Measurements from ENCODE around the gene IL21R.
"Not testable (repeated sequence)": the region's sequence is repeated elsewhere in the genome, so short reads cannot be mapped to it uniquely, and the experiment has no call there.

IL21R gene

DNA sequence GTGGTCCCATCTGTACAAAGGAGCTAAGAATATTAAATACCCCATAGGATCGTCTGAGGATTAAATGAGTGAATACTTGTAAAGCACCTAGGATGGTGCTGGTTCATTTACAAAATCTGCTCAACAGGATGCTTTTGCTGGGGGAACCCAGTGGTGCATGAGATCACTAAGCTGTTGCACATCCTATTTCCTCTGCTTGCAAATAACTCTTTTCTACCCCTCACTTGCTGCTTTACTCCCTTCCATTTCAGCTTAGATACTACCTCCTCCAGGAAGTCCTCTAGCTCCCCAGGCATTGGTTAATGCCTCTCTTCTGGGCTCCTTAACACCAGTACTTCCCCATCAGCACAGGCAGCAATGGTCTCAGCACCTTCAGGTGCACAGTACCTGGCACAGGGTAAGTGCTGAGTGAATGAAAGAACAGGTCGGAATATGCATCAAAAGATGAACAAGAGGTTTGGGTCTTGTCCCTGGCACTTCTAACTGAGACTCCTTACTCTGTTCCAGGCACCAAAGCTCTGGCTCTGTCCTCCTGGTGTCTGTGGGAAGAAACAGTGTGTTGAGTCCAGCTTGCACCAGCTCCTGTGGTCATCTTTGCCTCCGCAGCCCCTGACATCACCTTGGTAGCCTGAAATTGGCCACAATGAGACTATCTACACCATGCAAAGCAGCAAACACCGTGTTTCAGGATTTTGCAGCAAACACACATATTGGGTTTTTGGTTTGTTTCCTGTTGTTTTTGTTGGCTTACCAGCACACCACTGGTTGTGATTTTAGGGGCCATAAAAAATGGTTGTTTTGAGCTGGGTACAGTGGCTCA lies 24.1 kb upstream of the IL21R start:
- no peak for DNase-seq

DNA sequence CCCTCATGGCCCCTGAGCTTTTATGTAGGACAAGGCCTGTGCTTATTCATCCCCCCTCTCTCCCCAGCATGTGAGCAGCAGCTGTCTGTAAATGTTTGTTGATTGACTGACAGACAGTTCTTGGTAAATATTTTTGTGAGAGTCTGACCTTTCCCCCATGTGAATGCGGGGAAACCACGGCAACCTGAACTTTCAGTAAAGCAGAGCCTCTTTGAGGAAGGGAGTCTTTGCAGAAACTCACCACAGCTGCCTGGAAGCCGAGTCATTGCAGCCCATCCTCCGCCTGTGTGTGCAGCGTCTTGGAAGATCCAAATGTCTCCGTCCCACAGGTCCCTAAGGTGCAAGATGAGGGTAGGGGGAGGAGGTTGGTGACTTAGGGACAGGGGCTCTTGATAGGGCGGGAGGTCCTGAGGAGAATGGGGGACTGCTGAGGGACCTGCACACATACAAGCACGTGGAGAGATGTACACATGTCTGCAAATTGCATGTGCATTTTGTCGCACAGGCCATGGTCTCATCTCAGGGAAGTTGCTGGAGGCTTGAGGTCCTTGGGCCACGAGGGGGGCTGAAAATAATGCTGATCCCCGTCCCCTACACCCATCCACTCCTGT lies 23.0 kb upstream of the IL21R start:
- DNase-seq = no peak

DNA sequence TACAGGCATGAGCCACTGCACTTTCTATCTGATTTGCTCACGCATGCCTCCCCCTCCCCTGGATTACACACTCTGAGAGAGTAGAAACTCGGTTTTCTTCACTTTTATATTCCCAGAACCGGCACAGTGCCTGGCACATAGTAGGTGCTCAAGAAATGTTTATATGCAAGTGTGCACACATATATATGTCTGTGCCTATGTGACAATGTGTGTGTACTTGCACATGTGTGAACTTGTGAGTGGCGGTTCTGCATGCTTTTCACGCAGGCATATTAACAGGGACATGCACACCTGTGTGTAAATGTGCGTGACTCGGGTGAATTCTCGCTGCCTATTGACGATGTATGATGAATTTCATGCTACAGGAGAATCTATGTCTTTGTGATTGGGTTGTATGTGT lies 22.1 kb upstream of the IL21R start:
- DNase-seq = no peak

DNA sequence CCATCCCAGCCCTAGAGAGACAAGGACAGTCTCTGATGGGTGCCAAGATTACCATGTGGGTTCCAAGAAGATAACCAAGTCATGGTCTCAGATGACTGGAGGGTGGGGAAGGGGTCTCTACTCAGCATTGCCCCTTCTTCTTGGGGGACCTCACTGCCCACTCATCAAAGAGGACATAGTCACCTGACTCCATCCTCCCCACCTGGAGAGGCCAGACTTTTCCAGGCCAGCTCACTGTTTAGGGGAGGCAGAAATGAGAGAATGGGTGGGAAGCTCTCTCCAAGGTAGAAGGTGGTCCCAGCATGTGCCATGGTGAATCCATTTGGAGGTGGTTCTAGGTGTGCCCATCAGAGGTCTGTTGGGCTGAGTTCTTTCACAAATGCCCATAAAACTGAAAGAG lies 20.7 kb upstream of the IL21R start:
- no peak for DNase-seq

DNA sequence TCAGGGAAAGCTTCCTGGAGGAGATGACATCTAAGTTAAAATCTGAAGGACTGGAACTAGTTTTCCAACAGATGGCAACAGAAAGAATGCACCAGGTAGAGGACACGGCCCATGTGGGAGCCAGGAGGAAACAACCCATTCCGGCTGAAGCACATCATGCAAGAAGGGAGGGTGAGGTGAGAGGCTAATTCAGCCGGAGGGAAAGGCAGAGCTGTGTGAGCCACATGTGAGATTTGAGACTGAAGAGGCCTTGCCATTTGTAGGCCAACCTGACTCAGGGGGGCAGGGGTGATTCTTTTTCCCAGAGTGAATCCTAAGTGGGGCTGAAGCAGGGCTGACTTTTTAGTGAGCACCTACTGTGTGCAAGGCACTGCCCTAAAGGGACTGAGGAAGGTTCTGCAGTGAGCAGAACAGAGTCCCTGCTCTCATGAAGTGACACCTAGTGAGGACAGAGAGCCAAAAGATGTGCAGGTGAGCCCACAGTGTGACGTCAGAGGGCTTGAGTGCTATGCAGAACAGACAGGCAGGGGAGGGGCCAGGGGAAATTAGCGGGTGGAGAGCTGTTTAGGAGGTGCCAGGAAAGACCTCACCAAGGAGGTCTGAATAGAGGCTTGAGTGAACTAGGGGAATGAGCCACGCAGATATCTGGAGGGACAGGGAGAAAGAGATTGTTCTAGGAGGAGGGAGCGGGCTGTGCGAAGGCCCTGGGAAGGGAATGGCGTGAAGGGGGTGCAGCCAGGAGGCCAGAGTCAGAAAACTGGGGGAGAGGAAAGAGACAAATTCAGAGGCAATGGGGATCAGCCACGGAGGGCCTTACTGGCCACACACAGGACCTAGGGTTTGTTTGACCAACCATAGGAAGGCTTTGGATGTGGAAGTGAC lies 19.8 kb upstream of the IL21R start:
- no peak for DNase-seq

DNA sequence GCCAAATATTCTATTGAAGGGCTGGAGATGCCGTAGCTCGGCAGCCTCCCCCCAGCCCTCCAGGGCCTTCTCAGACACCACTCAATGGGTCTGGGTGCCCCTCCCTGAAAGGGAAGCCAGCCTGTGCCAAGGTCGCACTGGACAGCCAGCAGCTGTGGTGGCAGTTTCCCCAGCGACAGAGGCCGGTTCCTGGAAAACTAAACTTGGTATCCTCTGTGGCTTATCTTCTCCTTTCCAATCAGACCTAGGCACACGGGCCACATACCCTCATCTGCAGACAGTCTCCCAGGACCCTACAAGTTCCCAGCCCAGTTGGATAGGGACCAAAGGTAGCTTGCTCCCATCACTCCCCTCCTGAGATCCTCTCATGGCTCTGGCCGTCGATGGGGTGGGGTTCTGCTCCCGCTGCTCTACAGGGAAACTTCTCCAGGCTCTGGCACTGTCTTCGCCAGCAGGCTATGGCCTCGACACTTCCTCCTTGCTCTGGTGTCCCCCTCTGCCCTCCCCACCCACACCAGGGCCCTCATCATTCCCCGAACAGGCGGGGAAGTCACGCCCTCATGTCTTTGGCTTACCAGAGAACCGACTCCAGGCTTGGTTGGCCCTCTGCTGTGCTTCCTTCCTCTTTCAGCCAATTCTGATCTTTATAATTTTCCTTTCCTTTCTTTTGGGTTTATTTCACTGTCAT lies 18.3 kb upstream of the IL21R start:
- no peak for DNase-seq

DNA sequence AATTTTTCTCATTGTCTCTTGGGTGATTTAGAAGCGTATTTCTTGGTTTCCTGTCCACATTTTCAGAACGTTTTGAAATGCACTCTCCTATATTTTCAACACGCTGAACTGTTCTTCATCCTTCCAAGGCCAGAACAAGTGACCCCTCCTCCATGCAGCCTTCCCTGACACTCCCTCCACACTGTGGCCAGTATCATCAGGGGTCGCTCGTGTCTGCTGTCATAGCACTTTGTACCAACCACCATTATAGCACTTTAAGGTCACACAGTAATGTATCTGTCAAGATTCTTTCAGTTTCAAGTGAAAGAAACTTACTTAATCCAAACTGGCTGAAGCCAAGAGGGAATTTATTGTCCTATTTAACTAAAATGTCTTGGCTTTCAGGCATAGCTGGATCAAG lies 17.5 kb upstream of the IL21R start:
- DNase-seq = no peak

DNA sequence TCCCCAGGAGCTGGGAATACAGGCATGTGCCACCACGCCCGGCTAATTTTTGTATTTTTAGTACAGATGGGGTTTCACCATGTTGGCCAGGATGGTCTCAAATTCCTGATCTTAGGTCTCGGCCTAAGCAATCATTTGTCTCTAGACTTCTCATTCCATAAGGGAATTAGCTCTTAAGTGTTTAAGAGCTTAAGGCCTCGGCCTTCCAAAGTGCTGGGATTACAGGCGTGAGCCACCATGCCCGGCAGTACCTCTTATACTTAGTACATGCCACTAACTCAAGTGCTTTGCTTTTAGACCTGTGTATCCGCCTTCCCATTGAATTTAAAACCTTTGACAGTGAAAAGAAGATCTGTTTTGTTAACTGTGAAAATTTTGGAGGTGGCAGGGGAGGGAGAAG lies 16.6 kb upstream of the IL21R start:
- no peak for DNase-seq

DNA sequence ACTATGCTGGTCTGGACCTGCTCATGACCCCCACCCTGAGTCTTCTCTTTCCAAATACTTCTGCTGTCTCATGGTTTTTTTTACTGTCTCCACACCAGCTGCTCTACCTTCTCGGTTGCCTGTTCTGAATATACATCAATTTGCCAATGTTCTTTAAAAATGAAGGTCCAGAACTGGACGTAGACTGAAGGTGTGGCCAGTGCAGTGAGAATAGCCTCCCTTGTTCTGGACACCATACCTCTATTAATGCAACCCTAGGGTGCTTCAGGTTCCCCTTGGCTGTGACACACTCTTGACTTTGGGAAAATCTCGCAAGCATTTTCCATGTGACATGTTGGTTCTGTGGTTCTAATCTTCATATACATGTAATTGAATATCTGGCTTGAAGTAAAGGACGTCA lies 15.3 kb upstream of the IL21R start:
- DNase-seq = no peak

DNA sequence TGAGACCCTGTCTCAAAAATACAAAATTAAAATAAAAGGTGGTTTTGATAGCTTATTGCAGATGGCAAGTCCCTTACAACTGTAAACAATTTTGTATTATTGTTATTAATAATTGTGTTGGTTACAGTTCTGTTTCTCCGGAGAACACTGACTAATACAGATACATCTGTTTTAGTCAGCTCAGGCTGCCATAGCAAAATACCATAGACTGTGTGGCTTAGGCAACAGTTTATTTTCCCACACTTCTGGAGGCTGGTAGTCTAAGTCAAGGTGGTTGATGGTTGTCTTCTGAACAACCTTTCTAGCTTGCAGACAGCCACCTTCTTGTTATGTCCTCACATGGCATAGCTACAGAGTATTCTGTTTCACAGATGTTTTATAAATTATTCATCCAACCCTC lies 14.2 kb upstream of the IL21R start:
- DNase-seq = no peak

DNA sequence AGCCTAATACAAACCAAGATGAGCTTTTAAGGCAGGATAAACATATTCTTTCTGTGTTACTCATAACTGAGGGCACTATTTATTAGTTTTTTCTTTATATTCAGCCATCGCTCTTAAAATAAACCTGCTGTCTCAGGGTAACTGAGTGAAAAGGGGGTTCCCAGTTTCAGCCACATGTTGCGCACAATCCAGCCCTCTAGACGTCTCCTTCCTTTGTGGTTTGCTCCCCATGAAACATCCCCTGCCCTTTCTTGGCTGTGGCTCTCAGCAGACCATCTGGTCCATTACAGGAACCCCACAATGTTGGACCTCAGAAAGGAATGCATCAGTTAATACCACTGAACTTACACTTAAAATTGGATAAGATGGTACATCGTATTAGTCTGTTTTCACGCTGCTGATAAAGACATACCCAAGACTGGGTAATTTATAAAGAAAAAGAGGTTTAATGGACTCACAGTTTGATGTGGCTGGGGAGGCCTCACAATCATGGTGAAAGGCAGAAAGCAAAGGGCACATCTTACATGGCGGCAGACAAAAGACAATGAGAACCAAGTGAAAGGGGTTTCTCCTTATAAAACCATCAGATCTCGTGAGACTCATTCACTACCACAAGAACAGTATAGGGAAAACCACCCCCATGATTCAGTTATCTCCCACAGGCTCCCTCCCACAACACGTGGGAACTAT lies 12.6 kb upstream of the IL21R start:
- no peak for DNase-seq

DNA sequence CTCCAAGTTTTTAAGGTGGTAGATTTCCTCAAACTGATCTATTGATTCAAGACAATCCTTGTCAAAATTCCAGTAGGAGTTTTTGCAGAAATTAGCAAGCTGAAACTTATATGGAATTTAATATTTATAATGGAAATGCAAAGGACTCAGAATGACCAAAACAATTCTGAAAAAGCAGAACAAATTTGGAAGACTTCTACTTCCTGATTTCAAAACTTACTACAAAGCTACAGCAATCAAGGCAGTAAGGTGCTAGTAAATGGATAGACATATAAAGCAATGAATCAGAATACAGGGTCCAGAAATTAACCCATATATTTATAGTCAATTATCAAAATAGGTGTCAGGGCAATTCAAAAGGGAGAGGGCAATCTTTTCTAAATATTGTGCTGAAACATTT lies 11.8 kb upstream of the IL21R start:
- DNase-seq = no peak

DNA sequence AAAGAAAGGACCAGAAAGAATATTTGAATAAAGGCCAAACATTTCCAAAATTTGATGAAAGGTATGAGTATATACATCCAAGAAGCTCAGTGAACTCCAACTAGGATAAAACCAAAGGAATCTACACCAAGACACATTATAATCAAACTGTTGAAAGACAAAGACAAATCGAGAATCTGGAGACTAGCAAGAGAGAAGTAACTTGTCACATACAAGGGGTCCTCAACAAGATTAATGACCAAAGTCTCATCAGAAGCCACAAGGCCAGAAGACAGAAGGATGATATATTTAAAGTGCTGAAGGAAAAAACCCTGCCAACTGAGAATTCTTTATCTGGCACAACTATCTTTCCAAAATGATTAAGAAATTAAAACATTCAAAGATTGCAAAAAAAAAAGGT lies 9.3 kb upstream of the IL21R start:
- DNase-seq = no peak

DNA sequence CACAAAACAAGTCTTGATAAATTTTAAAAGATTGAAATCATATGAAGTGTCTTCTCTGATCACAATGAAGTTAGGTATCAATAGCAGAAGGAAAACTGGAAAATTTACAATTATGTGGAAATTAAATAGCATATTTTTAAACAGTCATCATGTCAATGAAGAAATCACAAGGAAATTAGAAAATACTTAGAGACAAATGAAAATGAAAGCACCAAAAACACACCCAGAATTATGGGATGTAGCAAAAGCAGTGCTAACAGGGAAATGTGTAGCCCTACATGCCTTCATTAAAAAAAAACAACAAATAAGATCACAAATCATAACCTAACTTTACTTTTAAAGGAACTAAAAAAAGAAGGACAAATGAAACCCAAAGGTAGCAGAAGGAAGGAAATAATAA lies 7.5 kb upstream of the IL21R start:
- no peak for DNase-seq

DNA sequence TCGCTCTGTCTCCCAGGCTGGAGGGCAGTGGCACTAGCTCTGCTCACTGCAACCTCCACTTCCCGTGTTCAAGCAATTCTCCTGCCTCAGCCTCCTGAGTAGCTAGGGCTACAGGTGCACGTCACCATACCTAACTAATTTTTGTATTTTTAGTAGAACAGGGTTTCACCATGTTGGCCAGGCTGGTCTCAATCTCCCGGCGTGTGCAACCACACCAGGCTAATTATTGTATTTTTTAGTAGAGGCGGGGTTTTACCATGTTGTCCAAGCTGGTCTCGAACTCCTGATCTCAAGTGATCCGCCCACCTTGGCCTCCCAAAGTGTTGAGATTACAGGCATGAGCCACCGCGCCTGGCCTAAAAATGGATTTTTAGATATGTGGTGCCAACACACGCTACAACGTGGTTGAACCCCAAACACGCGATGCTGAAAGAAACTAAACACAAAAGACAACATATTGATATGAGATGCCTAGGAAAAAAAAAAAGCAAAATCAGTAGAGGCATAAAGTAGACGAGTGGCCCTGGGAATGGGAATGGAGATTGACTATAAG lies 3.6 kb upstream of the IL21R start:
- DNase-seq = not testable (repeated sequence)

DNA sequence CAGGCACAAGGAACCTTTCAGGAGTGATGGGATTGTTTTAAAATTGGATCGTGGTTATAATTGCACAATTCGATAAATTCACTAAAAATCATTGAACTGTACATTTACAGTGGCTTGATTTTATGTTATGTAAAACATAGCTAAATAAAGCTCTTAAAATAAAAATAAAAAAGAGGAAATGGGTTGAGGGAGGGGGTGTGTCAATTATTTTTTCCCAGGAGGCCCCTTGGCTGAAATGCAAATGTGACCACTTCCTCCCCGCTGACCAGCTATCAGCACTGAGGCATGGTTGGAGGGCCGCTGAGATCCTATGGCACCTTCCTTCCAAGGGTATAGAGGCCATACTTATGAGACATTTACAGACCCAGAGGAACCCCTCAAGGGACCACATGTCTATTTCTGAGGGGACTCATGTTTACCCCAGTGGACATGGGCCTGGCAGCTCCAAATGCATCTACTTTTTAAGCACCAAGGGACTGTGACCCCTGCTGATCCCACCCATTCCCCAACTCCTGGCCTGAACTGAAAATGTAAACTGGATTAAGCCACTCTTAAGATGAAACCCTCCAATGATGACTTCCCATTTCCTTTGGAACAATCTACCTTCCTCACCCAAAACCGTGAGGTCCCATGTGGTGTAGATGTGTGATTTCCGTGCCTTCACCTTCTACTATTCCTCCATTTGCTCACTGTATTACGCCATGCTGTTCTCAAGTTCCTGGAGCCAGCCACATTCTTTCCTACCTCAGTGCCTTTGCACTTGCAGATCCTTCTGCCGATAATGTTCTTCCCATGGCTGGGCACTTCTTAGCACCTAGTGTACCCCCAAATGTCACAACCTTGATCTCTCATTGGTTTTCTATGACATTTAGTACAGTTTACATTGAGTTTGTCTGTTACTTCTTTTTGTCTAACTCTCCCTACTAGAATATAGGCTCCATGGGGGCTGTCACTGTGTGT lies 2.8 kb upstream of the IL21R start:
- no peak for DNase-seq

DNA sequence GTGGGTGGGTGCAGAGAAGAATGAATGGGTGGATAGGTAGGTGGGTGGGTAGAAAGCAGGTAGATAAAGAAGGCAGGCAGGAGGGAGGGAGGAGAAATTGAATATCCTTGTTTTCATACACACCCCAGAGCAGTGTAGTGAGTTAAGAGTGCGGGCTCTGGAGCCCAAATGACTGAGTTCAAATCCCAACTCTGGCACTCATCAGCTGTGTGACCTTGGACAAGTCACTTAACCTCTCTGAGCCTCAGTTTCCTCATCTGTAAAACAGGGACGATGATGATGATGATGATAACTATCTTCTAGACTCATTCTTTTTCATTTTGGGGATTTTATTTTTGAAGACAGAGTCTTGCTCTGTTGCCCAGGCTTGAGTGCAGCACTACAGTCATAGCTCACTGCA lies 2.0 kb upstream of the IL21R start:
- DNase-seq = no peak

DNA sequence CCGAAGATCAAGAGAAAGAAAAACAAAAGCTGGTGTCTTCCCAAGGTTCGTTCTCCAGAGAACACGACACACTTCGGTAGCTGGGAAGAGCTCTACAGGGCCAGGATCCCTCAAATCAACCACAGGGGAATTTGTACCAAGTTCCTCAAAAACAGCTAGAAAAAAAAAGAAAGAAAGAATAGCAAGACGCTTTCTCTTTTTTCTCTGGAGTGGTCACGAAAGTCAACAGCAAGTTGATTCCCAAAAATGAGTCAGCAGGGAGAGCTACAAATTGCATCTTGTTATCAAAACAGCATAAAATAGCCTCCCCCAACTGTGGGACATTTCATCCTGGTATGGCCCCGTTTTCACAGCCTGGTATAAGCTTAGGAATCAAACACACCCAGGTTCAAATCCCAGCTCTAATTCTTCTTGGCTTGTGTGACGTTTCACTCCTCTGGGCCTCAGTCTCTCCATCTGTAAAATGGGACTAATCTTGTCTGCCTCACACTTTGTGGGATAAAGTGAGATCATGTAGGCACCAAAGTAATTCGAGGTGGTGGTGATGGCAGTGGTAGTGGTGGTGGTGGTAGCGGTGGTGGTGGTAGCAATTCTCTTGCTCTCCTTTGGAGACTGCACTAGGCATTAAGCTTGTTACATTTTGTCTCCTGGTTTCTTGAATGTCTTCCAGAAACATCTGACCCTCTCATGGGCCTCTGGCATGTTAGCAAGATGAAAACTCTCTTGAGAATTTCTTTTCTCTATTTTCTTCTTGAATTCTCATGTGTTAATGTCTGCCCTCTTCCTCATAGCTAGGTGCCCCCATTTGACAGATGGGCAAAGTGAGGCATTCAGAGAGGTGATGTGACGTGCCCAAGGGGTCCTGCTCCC lies 988 bp upstream of the IL21R start:
- no peak for DNase-seq

DNA sequence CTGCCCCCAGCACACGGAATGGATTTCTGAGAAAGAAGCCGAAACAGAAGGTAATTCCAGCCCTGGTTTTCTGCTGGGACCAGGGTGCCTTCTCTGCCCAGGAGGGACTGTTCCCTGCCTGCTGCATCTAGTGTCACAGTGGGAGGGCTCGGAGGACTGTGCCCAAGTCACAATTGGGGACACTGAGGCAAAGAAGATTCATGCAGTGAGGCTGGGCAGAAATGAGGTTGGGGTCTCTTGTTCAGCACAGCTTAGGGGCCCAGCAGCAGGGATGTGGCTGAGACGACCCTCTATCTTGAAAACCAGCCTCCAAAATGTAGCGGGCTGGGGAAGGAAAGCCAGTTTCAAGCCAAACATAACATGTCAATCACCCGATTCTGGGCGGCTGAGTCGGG lies 592 bp downstream of the IL21R start:
- no peak for DNase-seq

DNA sequence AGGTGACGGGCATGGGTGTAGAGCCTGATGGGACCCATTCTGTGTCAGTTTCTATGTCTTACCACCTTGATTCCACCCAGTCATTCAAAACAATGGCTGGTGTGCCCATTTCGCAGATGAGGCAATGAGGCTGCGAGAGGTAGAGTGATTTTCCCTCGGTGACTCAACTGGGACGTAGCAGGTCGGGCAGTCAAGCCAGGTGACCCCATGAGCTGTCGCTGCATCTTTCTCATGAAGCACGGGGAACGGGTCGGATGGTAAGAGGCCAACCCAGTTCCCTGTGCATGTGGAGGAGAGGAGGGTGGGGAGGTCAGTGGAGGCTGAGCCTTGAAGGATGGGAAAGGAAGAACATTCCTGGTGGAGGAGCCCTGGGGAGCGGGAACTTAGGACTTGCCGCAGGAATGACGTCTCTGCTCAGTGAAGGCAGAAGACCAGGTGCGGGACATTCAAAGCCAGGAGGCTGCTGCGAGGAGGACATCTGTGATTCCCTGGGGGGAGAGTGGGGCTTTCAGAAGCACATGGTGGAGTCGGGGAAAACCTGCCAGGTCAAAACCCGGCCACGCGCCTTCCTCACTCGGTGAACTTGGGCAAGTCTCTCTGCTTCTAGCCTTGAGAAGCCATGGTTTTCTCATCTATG lies 1.1 kb downstream of the IL21R start:
- no peak for DNase-seq

All from right forelimb (tissue), 1 donor.